Fibroblast of skin of right quadriceps (primary cell): ENCODE data around the gene GIMAP6.
"Not testable (repeated sequence)": the region's sequence is repeated elsewhere in the genome, so short reads cannot be mapped to it uniquely, and the experiment has no call there.

ENCODE experiments used
- DNase-seq: peaks from one replicate; pipeline ENCODE4 v3.0.0-alpha.2; 2013

The GIMAP6 gene

GRCh38 chr7:150631866-150632864 is at the start of gene GIMAP6:
Gene GIMAP6 (minus strand): TSS chr7:150632385. CDS start chr7:150630142, 2,243 bp downstream.
- no peak for DNase-seq

GRCh38 chr7:150680364-150680763 is 48.2 kb upstream of the GIMAP6 start:
- not testable (repeated sequence) for DNase-seq

GRCh38 chr7:150678601-150679000 is 46.4 kb upstream of the GIMAP6 start:
- DNase-seq: not testable (repeated sequence)

GRCh38 chr7:150676854-150677253 is 44.7 kb upstream of the GIMAP6 start:
- DNase-seq: not testable (repeated sequence)

GRCh38 chr7:150676276-150676675 is 44.1 kb upstream of the GIMAP6 start:
- not testable (repeated sequence) for DNase-seq

GRCh38 chr7:150675714-150676113 is 43.5 kb upstream of the GIMAP6 start:
- DNase-seq: no peak

- not testable (repeated sequence) for DNase-seq
Measured at GRCh38 chr7:150671798-150672585, 39.8 kb upstream of the GIMAP6 start.

GRCh38 chr7:150668977-150669376 is 36.8 kb upstream of the GIMAP6 start:
- DNase-seq: no peak

GRCh38 chr7:150668472-150668911 is 36.3 kb upstream of the GIMAP6 start:
- no peak for DNase-seq

- DNase-seq: no peak
Measured at GRCh38 chr7:150666412-150666811, 34.2 kb upstream of the GIMAP6 start.

- DNase-seq: no peak
Measured at GRCh38 chr7:150665896-150666295, 33.7 kb upstream of the GIMAP6 start.

- DNase-seq: no peak
Measured at GRCh38 chr7:150665089-150665748, 33.0 kb upstream of the GIMAP6 start.

GRCh38 chr7:150663802-150664494 is 31.8 kb upstream of the GIMAP6 start:
- DNase-seq: no peak

- not testable (repeated sequence) for DNase-seq
Measured at GRCh38 chr7:150662821-150663220, 30.6 kb upstream of the GIMAP6 start.

- DNase-seq: no peak
Measured at GRCh38 chr7:150660939-150661613, 28.9 kb upstream of the GIMAP6 start.

- DNase-seq: no peak
Measured at GRCh38 chr7:150657526-150657925, 25.3 kb upstream of the GIMAP6 start.

GRCh38 chr7:150656047-150656446 is 23.9 kb upstream of the GIMAP6 start:
- no peak for DNase-seq

GRCh38 chr7:150654692-150655091 is 22.5 kb upstream of the GIMAP6 start:
- no peak for DNase-seq

GRCh38 chr7:150649080-150649385 is 16.8 kb upstream of the GIMAP6 start:
- DNase-seq: no peak

GRCh38 chr7:150648353-150649079 is 16.3 kb upstream of the GIMAP6 start:
- DNase-seq: no peak
